Measurements from ENCODE around the gene CPT2. TPM values are rescaled to one million over a fixed set of nuclear protein-coding genes. Genes with fewer than 3 reads are reported as not detected.

CPT2 gene
- total and polyA plus RNA-seq, 2 of the 13 experiments (the other 11 are each of a cell fraction or from before 2014, with no cell fraction given), result 12.6 to 14.6 TPM

GRCh38 chr1:53182111-53182593 is 14.5 kb upstream of the CPT2 start (continued):
- no peak for TF ChIP-seq NR2F6 (IDR thresholded peaks at IDR 0.05)
- TF ChIP-seq NR2F6 (CRISPR knock-in tag; IDR thresholded peaks at IDR 0.05), result peak; percentile 49; the same call in 1 of the 2 replicates
- no peak for TF ChIP-seq FOXK2 (IDR thresholded peaks at IDR 0.05)
- TF ChIP-seq HNRNPL (IDR thresholded peaks at IDR 0.05; ENCODE audit: low read depth, low read length), result no peak
- TF ChIP-seq GATAD2A (CRISPR knock-in tag; IDR thresholded peaks at IDR 0.05), result peak; percentile 81
- TF ChIP-seq ZNF879 (CRISPR knock-in tag; IDR thresholded peaks at IDR 0.05), result no peak
- peak; percentile 47 for TF ChIP-seq SALL1 (CRISPR knock-in tag; IDR thresholded peaks at IDR 0.05)
- TF ChIP-seq TEAD3 (CRISPR knock-in tag; optimal IDR thresholded peaks at IDR 0.05; ENCODE audit: borderline replicate concordance), result peak; percentile 100
- TF ChIP-seq ZNF281 (CRISPR knock-in tag; IDR thresholded peaks at IDR 0.05; ENCODE audit: borderline replicate concordance), result no peak
- TF ChIP-seq SP4 (CRISPR knock-in tag; IDR thresholded peaks at IDR 0.05), result no peak
- peak; percentile 58 for TF ChIP-seq FOXA3 (CRISPR knock-in tag; IDR thresholded peaks at IDR 0.05)
- no peak for TF ChIP-seq ZNF607 (CRISPR knock-in tag; IDR thresholded peaks at IDR 0.05; ENCODE audit: borderline replicate concordance)
- TF ChIP-seq ZNF605 (CRISPR knock-in tag; IDR thresholded peaks at IDR 0.05), result no peak; the same call in 1 of the 2 replicates
- TF ChIP-seq THAP9 (CRISPR knock-in tag; IDR thresholded peaks at IDR 0.05; ENCODE audit: borderline replicate concordance), result 0 out of 2 replicates have a peak, but pooled peaks have one; percentile 9
- peak; percentile 60; the same call in 1 of the 2 replicates for TF ChIP-seq ZSCAN9 (CRISPR knock-in tag; IDR thresholded peaks at IDR 0.05; ENCODE audit: borderline replicate concordance)
- 0 out of 2 replicates have a peak, but pooled peaks have one; percentile 14 for TF ChIP-seq MIER3 (CRISPR knock-in tag; IDR thresholded peaks at IDR 0.05; ENCODE audit: borderline replicate concordance)
- TF ChIP-seq AGO1 (IDR thresholded peaks at IDR 0.05; ENCODE audit: low read depth, low read length, poor library complexity, severe bottlenecking), result no peak
- TF ChIP-seq POGZ (CRISPR knock-in tag; IDR thresholded peaks at IDR 0.05), result 0 out of 2 replicates have a peak, but pooled peaks have one; percentile 28
- TF ChIP-seq ZNF317 (CRISPR knock-in tag; IDR thresholded peaks at IDR 0.05), result peak; percentile 21; the same call in 1 of the 2 replicates
- peak; percentile 33; the same call in 1 of the 2 replicates for TF ChIP-seq ZMYM3 (CRISPR knock-in tag; IDR thresholded peaks at IDR 0.05)
- no peak for TF ChIP-seq ZNF7 (CRISPR knock-in tag; IDR thresholded peaks at IDR 0.05)
- no peak for TF ChIP-seq FOXA1 (IDR thresholded peaks at IDR 0.05)
- peak; percentile 60 for TF ChIP-seq FOXA1 (CRISPR knock-in tag; IDR thresholded peaks at IDR 0.05)
- TF ChIP-seq ZNF263 (CRISPR knock-in tag; IDR thresholded peaks at IDR 0.05), result peak; percentile 68
- TF ChIP-seq ZNF709 (CRISPR knock-in tag; IDR thresholded peaks at IDR 0.05), result 0 out of 2 replicates have a peak, but pooled peaks have one; percentile 38
- TF ChIP-seq KDM2A (CRISPR knock-in tag; IDR thresholded peaks at IDR 0.05; ENCODE audit: borderline replicate concordance, low read depth), result peak; percentile 59; the same call in 1 of the 2 replicates
- peak; percentile 34; the same call in 1 of the 2 replicates for TF ChIP-seq IKZF5 (CRISPR knock-in tag; IDR thresholded peaks at IDR 0.05)
- peak; percentile 58; the same call in 1 of the 2 replicates for TF ChIP-seq ZSCAN31 (CRISPR knock-in tag; IDR thresholded peaks at IDR 0.05; ENCODE audit: low read depth)
